HepG2 (cell line): ENCODE measurements around the gene TAF3. TPM values are rescaled to one million over a fixed set of nuclear protein-coding genes. Genes with fewer than 3 reads are reported as not detected.

Source experiments
- ATAC-seq: fragments of 200-7000 bp; cut with Tn5 transposase; 3 replicates; pipeline ENCODE4 v1.9.1; 2020; ENCODE audit warnings: mild to moderate bottlenecking, moderate library complexity
- BruUV-seq: library from RNA; stranded (reverse); fragments of 400-500 nt; replicated peaks from 2 replicates; lab custom pipeline; 2021; lab: Mats Ljungman, UMichigan
- CTCF ChIA-PET: fragments of 300-600 bp; formaldehyde crosslinking; extraction: SDS; loops from one replicate; lab custom pipeline; 2021; ENCODE audit warnings: low total read pairs, inconsistent platforms, low intra/inter-chr PET ratio; lab: Yijun Ruan, JAX
- POLR2A ChIA-PET: fragments of 350-600 bp; sonication (Branson Sonifier 250); formaldehyde crosslinking; loops from one replicate; lab custom pipeline; 2020; ENCODE audit warnings: antibody characterized with exemption, inconsistent platforms; lab: Yijun Ruan, JAX
- DNase-seq: peaks from one replicate; pipeline ENCODE4 v3.0.0-alpha.2; 2015; ENCODE audit warnings: low spot score
- FAIRE-seq: peaks from 3 replicates; lab custom pipeline; 2011; peaks lifted over from hg19 to GRCh38; lab: Jason Lieb, UNC
- H2AFZ ChIP-seq: one replicate; pipeline ENCODE4 v1.6.1; 2011; ENCODE audit warnings: low read length, inconsistent platforms
- H3K27ac ChIP-seq: fragments of 300-600 bp; 3 replicates; pipeline ENCODE4 v1.8.0; 2011; ENCODE audit warnings: mixed run types, mild to moderate bottlenecking, mixed read lengths, low read length, inconsistent platforms; ENCODE audit not compliant: insufficient read depth; ENCODE audit errors: extremely low read length
- H3K27me3 ChIP-seq, 2 experiments: fragments of 200-600 bp in 1 of 2; 2 replicates in 1 of 2; 3 replicates in 1 of 2; pipeline versions ENCODE4 v1.6.0 to v1.8.0; 2011; ENCODE audit warnings: low read length in 2 of 2, mild to moderate bottlenecking in 2 of 2, moderate library complexity in 2 of 2, inconsistent platforms in 1 of 2; ENCODE audit not compliant: insufficient read depth in 2 of 2, control insufficient read depth in 1 of 2
- H3K36me3 ChIP-seq, 2 experiments: fragments of 200-600 bp in 1 of 2; replicated peaks in 1 of 2; 2 replicates in 1 of 2; 3 replicates in 1 of 2; pipeline versions ENCODE4 v1.5.1 to v1.8.0; 2011; ENCODE audit warnings: low read length in 2 of 2, inconsistent platforms in 1 of 2; ENCODE audit not compliant: insufficient read depth in 2 of 2, control insufficient read depth in 1 of 2
- H3K4me1 ChIP-seq: 2 replicates; pipeline ENCODE4 v1.5.1; 2012; ENCODE audit warnings: low read length, inconsistent platforms; ENCODE audit not compliant: insufficient read depth
- H3K4me2 ChIP-seq: 2 replicates; pipeline ENCODE4 v1.6.0; 2011; ENCODE audit warnings: low read depth, low read length, inconsistent platforms
- H3K4me3 ChIP-seq, 3 experiments: fragments of 200-600 bp in 1 of 3; sonication (generic), shearing (Covaris generic) in 1 of 3; replicated peaks in 1 of 3; 2 replicates each; pipeline ENCODE4 v1.5.1; 2011 to 2016; ENCODE audit warnings: low read length in 3 of 3, inconsistent platforms in 2 of 3, low read depth in 2 of 3, mild to moderate bottlenecking in 2 of 3, control low read depth in 1 of 3, mixed read lengths in 1 of 3; ENCODE audit not compliant: insufficient read depth in 1 of 3
- H3K79me2 ChIP-seq: one replicate; pipeline ENCODE4 v1.6.1; 2011; ENCODE audit warnings: low read length, inconsistent platforms; ENCODE audit not compliant: insufficient read depth
- H3K9ac ChIP-seq: 2 replicates; pipeline ENCODE4 v1.6.0; 2011; ENCODE audit warnings: mild to moderate bottlenecking, low read depth, low read length, inconsistent platforms; ENCODE audit not compliant: insufficient read depth
- H3K9me3 ChIP-seq: 2 replicates; pipeline ENCODE4 v1.5.1; 2012; ENCODE audit warnings: mild to moderate bottlenecking, low read length
- H4K20me1 ChIP-seq: 2 replicates; pipeline ENCODE4 v1.6.0; 2011; ENCODE audit warnings: inconsistent platforms, mild to moderate bottlenecking, low read length, moderate library complexity; ENCODE audit not compliant: insufficient read depth
- CEBPB ChIP-seq: IDR thresholded peaks from 2 replicates; pipeline ENCODE4 v1.6.1; 2011; ENCODE audit warnings: low read depth, low read length, improper control_type of control experiment, borderline replicate concordance
- FIP1L1 ChIP-seq: fragments of 200-400 bp; formaldehyde crosslinking; IDR thresholded peaks from 2 replicates; pipeline ENCODE4 v1.6.1; 2018; ENCODE audit warnings: low read depth, mild to moderate bottlenecking, low read length, moderate library complexity, borderline replicate concordance; ENCODE audit not compliant: insufficient read depth
- MBD4 ChIP-seq: IDR thresholded peaks from 2 replicates; pipeline ENCODE4 v1.6.1; 2012; ENCODE audit warnings: low read length, inconsistent platforms, borderline replicate concordance
- NFE2L2 ChIP-seq: fragments of 150-350 bp; IDR thresholded peaks from 2 replicates; pipeline ENCODE4 v1.6.1; 2014; ENCODE audit warnings: low read length
- NFYC ChIP-seq: IDR thresholded peaks from 2 replicates; pipeline ENCODE4 v1.6.1; 2016; ENCODE audit warnings: missing genetic modification reagents, missing compliant biosample characterization
- ZNF563 ChIP-seq: sonication (generic); formaldehyde crosslinking; IDR thresholded peaks from 2 replicates; pipeline ENCODE4 v1.8.0; 2022; ENCODE audit warnings: mild to moderate bottlenecking, moderate library complexity, missing genetic modification reagents
- ZNF670 ChIP-seq: sonication (generic); formaldehyde crosslinking; IDR thresholded peaks from 2 replicates; pipeline ENCODE4 v1.8.0; 2022; ENCODE audit warnings: mild to moderate bottlenecking, missing genetic modification reagents, borderline replicate concordance
- WGBS: methylation state at CpG from one replicate; pipeline ENCODE4 v1.1.6; 2017; ENCODE audit warnings: low lambda C conversion rate; 5-methylcytosine and 5-hydroxymethylcytosine counted together
- in situ Hi-C: cut with HindIII; loops from 2 replicates; pipeline ENCODE4 v1.10.0; 2017; ENCODE audit warnings: low pct_unique_long_range_greater_than_20kb; ENCODE audit not compliant: extremely low pct_ligation_motif_present
- intact Hi-C: fragments of 100-400 bp; cut with micrococcal nuclease; formaldehyde crosslinking; loops from one replicate; pipeline ENCODE4 v1.10.0; 2022; ENCODE audit not compliant: unreplicated experiment
- polyA plus RNA-seq, 8 experiments: library from polyadenylated mRNA; depleted of rRNA in 3 of 8; stranded (reverse) in 7 of 8; unstranded in 1 of 8; fragments of >200 nt; fragmentation: Illumina TruSeq in 4 of 8; extraction: Trizol in 4 of 8; gene quantifications; 2 replicates each; pipeline versions ENCODE4 v1.2.1 to v1.2.3, GENCODE V29; 2011 to 2016; ENCODE audit warnings: low read depth in 4 of 8, missing spikeins in 1 of 8, mixed read lengths in 1 of 8; ENCODE audit not compliant: insufficient read depth in 1 of 8
- total RNA-seq, 5 experiments: library from RNA; depleted of rRNA; stranded (reverse); fragments of >200 nt; fragmentation: Illumina TruSeq; extraction: Trizol; gene quantifications; 2 replicates each; pipeline ENCODE4 v1.2.3, GENCODE V29; 2016; ENCODE audit warnings: low read depth in 1 of 5
- TF ChIP-seq, protein P1 (sequence below): sonication (generic); formaldehyde crosslinking; IDR thresholded peaks from 2 replicates; pipeline ENCODE4 v1.4.0; 2020; ENCODE audit warnings: missing genetic modification reagents, borderline replicate concordance
- TF ChIP-seq, protein P2 (sequence below): IDR thresholded peaks from 2 replicates; pipeline ENCODE4 v1.6.1; 2016; ENCODE audit warnings: low read depth
- TF ChIP-seq, protein P3 (sequence below): IDR thresholded peaks from 2 replicates; pipeline ENCODE4 v1.6.1; 2016; ENCODE audit warnings: mild to moderate bottlenecking, missing biosample characterization, missing genetic modification reagents
- TF ChIP-seq, protein P4 (sequence below): sonication (generic); formaldehyde crosslinking; IDR thresholded peaks from 2 replicates; pipeline ENCODE4 v1.4.0; 2020; ENCODE audit warnings: mild to moderate bottlenecking, missing genetic modification reagents
- TF ChIP-seq, protein P5 (sequence below): sonication (generic); formaldehyde crosslinking; IDR thresholded peaks from 2 replicates; pipeline ENCODE4 v1.5.1; 2020; ENCODE audit warnings: missing genetic modification reagents, mild to moderate bottlenecking, borderline replicate concordance

The TAF3 gene
- total and polyA plus RNA-seq, 2 of the 13 experiments (the other 11 are each of a cell fraction or from before 2014, with no cell fraction given): 1.7 to 2.9 TPM

DNA sequence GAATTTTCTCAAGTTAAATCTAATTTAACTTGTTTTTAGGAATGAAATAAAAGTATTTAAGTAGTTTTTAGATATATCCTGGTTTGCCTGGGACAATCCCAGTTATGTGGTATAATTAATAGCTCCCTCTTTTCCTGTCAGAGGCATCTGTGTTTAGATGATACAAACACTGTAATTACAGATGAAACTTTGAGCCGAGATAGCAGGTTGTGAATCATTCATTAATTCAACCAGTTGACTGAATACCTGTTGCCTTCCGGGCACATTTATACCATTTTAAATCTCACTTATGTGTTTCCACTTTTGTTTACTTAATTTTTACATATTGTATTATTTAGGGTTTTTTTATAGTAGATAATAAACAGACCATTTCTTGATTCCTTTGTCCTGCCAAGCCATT, 154.1 kb downstream of the TAF3 start:
- Histone ChIP-seq H3K36me3 (no peaks in the 10 kb centered on the region), H3K4me2 (no peak overlapping the region), H3K4me3 (no peak overlapping the region), H3K9ac (no peak overlapping the region), H3K27ac (no peak overlapping the region), H3K4me1 (no peaks in the 10 kb centered on the region), H3K79me2 (no peaks in the 10 kb centered on the region), H3K27me3 (no peaks in the 10 kb centered on the region), H2AFZ (no peak overlapping the region), H4K20me1 (no peaks in the 10 kb centered on the region), H3K9me3 (no peaks in the 10 kb centered on the region)
- CTCF ChIA-PET: no interaction called here
- FAIRE-seq (no peak), DNase-seq (no peak), ATAC-seq (no peak)
- TF ChIP-seq ZNF563 (CRISPR knock-in tag) (no peak), ZNF670 (CRISPR knock-in tag) (no peak), MBD4 (no peak), NFYC (no peak), CEBPB (no peak), NFE2L2 (no peak), FIP1L1 (no peak)
- TF ChIP-seq, protein P1, sequence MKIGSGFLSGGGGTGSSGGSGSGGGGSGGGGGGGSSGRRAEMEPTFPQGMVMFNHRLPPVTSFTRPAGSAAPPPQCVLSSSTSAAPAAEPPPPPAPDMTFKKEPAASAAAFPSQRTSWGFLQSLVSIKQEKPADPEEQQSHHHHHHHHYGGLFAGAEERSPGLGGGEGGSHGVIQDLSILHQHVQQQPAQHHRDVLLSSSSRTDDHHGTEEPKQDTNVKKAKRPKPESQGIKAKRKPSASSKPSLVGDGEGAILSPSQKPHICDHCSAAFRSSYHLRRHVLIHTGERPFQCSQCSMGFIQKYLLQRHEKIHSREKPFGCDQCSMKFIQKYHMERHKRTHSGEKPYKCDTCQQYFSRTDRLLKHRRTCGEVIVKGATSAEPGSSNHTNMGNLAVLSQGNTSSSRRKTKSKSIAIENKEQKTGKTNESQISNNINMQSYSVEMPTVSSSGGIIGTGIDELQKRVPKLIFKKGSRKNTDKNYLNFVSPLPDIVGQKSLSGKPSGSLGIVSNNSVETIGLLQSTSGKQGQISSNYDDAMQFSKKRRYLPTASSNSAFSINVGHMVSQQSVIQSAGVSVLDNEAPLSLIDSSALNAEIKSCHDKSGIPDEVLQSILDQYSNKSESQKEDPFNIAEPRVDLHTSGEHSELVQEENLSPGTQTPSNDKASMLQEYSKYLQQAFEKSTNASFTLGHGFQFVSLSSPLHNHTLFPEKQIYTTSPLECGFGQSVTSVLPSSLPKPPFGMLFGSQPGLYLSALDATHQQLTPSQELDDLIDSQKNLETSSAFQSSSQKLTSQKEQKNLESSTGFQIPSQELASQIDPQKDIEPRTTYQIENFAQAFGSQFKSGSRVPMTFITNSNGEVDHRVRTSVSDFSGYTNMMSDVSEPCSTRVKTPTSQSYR (CRISPR knock-in tag): no peak
- TF ChIP-seq, protein P2, sequence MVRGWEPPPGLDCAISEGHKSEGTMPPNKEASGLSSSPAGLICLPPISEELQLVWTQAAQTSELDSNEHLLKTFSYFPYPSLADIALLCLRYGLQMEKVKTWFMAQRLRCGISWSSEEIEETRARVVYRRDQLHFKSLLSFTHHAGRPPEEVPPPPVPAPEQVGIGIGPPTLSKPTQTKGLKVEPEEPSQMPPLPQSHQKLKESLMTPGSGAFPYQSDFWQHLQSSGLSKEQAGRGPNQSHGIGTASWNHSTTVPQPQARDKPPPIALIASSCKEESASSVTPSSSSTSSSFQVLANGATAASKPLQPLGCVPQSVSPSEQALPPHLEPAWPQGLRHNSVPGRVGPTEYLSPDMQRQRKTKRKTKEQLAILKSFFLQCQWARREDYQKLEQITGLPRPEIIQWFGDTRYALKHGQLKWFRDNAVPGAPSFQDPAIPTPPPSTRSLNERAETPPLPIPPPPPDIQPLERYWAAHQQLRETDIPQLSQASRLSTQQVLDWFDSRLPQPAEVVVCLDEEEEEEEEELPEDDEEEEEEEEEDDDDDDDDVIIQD (CRISPR knock-in tag): no peak
- TF ChIP-seq, protein P3, sequence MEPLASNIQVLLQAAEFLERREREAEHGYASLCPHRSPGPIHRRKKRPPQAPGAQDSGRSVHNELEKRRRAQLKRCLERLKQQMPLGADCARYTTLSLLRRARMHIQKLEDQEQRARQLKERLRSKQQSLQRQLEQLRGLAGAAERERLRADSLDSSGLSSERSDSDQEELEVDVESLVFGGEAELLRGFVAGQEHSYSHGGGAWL (CRISPR knock-in tag): no peak
- TF ChIP-seq, protein P4, sequence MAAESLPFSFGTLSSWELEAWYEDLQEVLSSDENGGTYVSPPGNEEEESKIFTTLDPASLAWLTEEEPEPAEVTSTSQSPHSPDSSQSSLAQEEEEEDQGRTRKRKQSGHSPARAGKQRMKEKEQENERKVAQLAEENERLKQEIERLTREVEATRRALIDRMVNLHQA (CRISPR knock-in tag): no peak
- TF ChIP-seq, protein P5, sequence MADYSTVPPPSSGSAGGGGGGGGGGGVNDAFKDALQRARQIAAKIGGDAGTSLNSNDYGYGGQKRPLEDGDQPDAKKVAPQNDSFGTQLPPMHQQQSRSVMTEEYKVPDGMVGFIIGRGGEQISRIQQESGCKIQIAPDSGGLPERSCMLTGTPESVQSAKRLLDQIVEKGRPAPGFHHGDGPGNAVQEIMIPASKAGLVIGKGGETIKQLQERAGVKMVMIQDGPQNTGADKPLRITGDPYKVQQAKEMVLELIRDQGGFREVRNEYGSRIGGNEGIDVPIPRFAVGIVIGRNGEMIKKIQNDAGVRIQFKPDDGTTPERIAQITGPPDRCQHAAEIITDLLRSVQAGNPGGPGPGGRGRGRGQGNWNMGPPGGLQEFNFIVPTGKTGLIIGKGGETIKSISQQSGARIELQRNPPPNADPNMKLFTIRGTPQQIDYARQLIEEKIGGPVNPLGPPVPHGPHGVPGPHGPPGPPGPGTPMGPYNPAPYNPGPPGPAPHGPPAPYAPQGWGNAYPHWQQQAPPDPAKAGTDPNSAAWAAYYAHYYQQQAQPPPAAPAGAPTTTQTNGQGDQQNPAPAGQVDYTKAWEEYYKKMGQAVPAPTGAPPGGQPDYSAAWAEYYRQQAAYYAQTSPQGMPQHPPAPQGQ (CRISPR knock-in tag): no peak
- intact Hi-C loops (no loop called here), in situ Hi-C loops (no loop called here)
- 90% methylated on average over 2 of the region's 2 CpGs for WGBS
- BruUV-seq: no TSS peak
- POLR2A ChIA-PET: no interaction called here
